Activated naive CD8-positive, alpha-beta T cell (primary cell): ENCODE data around the gene KRT14.

Source experiments
- H3K27ac Mint-ChIP-seq: one replicate; pipeline ENCODE4 v1.8.0; 2021; ENCODE audit warnings: mixed read lengths
- H3K27me3 Mint-ChIP-seq: one replicate; pipeline ENCODE4 v1.8.0; 2021; ENCODE audit warnings: mixed read lengths
- H3K36me3 Mint-ChIP-seq: one replicate; pipeline ENCODE4 v1.8.0; 2021; ENCODE audit warnings: mixed read lengths
- H3K4me1 Mint-ChIP-seq: one replicate; pipeline ENCODE4 v1.8.0; 2021; ENCODE audit warnings: low read depth, mixed read lengths
- H3K4me3 Mint-ChIP-seq: one replicate; pipeline ENCODE4 v1.8.0; 2021; ENCODE audit warnings: mild to moderate bottlenecking, mixed read lengths
- H3K9me3 Mint-ChIP-seq: one replicate; pipeline ENCODE4 v1.8.0; 2021; ENCODE audit warnings: low read depth, mixed read lengths

The KRT14 gene

GRCh38 chr17:41539979-41540701, 46.6 kb downstream of the KRT14 start:
- H3K36me3 Mint-ChIP-seq = no peaks in the 10 kb centered on the region
- no peaks in the 10 kb centered on the region for H3K4me1 Mint-ChIP-seq
- H3K9me3 Mint-ChIP-seq = no peaks in the 10 kb centered on the region
- peaks cover 6% of the 10 kb centered on the region for H3K27me3 Mint-ChIP-seq
- no peak overlapping the region for H3K27ac Mint-ChIP-seq
- no peak overlapping the region for H3K4me3 Mint-ChIP-seq

- Mint-ChIP-seq H3K9me3 (no peaks in the 10 kb centered on the region), H3K27me3 (peaks cover 9% of the 10 kb centered on the region), H3K4me1 (no peaks in the 10 kb centered on the region), H3K27ac (no peak overlapping the region), H3K4me3 (no peak overlapping the region), H3K36me3 (no peaks in the 10 kb centered on the region)
These were observed 47.6 kb downstream of the KRT14 start for GRCh38 chr17:41539071-41539492.

GRCh38 chr17:41538565-41538991, 48.1 kb downstream of the KRT14 start:
- Mint-ChIP-seq H3K9me3 (no peaks in the 10 kb centered on the region), H3K4me1 (no peaks in the 10 kb centered on the region), H3K27ac (no peak overlapping the region), H3K36me3 (no peaks in the 10 kb centered on the region), H3K27me3 (peaks cover 9% of the 10 kb centered on the region), H3K4me3 (no peak overlapping the region)

GRCh38 chr17:41537990-41538389, 48.7 kb downstream of the KRT14 start:
- Mint-ChIP-seq H3K9me3 (no peaks in the 10 kb centered on the region), H3K27ac (no peak overlapping the region), H3K27me3 (peaks cover 9% of the 10 kb centered on the region), H3K4me1 (no peaks in the 10 kb centered on the region), H3K4me3 (no peak overlapping the region), H3K36me3 (no peaks in the 10 kb centered on the region)

- no peak overlapping the region for H3K27ac Mint-ChIP-seq
- H3K9me3 Mint-ChIP-seq = no peaks in the 10 kb centered on the region
- peaks cover 13% of the 10 kb centered on the region for H3K27me3 Mint-ChIP-seq
- H3K4me3 Mint-ChIP-seq = no peak overlapping the region
- H3K4me1 Mint-ChIP-seq = no peaks in the 10 kb centered on the region
- H3K36me3 Mint-ChIP-seq = no peaks in the 10 kb centered on the region
These were observed 49.1 kb downstream of the KRT14 start for GRCh38 chr17:41537614-41537954.

- no peaks in the 10 kb centered on the region for H3K4me1 Mint-ChIP-seq
- H3K36me3 Mint-ChIP-seq = no peaks in the 10 kb centered on the region
- no peaks in the 10 kb centered on the region for H3K9me3 Mint-ChIP-seq
- H3K27ac Mint-ChIP-seq = no peak overlapping the region
- no peak overlapping the region for H3K4me3 Mint-ChIP-seq
- H3K27me3 Mint-ChIP-seq = peaks cover 14% of the 10 kb centered on the region
These were observed 49.7 kb downstream of the KRT14 start for GRCh38 chr17:41536741-41537613.

GRCh38 chr17:41535764-41536481, 50.8 kb downstream of the KRT14 start:
- Mint-ChIP-seq H3K4me1 (no peaks in the 10 kb centered on the region), H3K27ac (no peak overlapping the region), H3K9me3 (no peaks in the 10 kb centered on the region), H3K27me3 (peaks cover 16% of the 10 kb centered on the region), H3K4me3 (no peak overlapping the region), H3K36me3 (no peaks in the 10 kb centered on the region)

GRCh38 chr17:41534899-41535546, 51.7 kb downstream of the KRT14 start:
- no peaks in the 10 kb centered on the region for H3K36me3 Mint-ChIP-seq
- H3K27ac Mint-ChIP-seq = no peak overlapping the region
- no peaks in the 10 kb centered on the region for H3K9me3 Mint-ChIP-seq
- no peak overlapping the region for H3K4me3 Mint-ChIP-seq
- peaks cover 17% of the 10 kb centered on the region for H3K27me3 Mint-ChIP-seq
- H3K4me1 Mint-ChIP-seq = no peaks in the 10 kb centered on the region

GRCh38 chr17:41533613-41534012, 53.1 kb downstream of the KRT14 start:
- H3K4me3 Mint-ChIP-seq = no peak overlapping the region
- peaks cover 6% of the 10 kb centered on the region for H3K4me1 Mint-ChIP-seq
- H3K36me3 Mint-ChIP-seq = no peaks in the 10 kb centered on the region
- H3K9me3 Mint-ChIP-seq = no peaks in the 10 kb centered on the region
- peaks cover 26% of the 10 kb centered on the region for H3K27me3 Mint-ChIP-seq
- no peak overlapping the region for H3K27ac Mint-ChIP-seq

- Mint-ChIP-seq H3K4me1 (peaks cover 9% of the 10 kb centered on the region), H3K9me3 (no peaks in the 10 kb centered on the region), H3K36me3 (no peaks in the 10 kb centered on the region), H3K27ac (no peak overlapping the region), H3K4me3 (no peak overlapping the region), H3K27me3 (peaks cover 28% of the 10 kb centered on the region)
These were observed 53.6 kb downstream of the KRT14 start for GRCh38 chr17:41532947-41533570.
